Stimulated activated CD4-positive, alpha-beta T cell treated with anti-CD3 and anti-CD28 coated beads, Interleukin-2, amount 100 ng/mL, for 4 hours (primary cell): ENCODE measurements around the gene LPP.

Source experiments
- DNase-seq: peaks from one replicate; pipeline ENCODE4 v3.0.0-alpha.2; 2020; ENCODE audit warnings: low read depth

The LPP gene

GRCh38 chr3:188796122-188796631 is 642.2 kb downstream of the LPP start:
- no peak for DNase-seq

- no peak for DNase-seq
Measured at GRCh38 chr3:188797045-188797444, 643.1 kb downstream of the LPP start.

GRCh38 chr3:188798556-188799145 is 644.7 kb downstream of the LPP start:
- no peak for DNase-seq

GRCh38 chr3:188801393-188801792 is 647.4 kb downstream of the LPP start:
- DNase-seq: no peak

- no peak for DNase-seq
Measured at GRCh38 chr3:188802645-188803044, 648.7 kb downstream of the LPP start.

GRCh38 chr3:188807006-188807405 is 653.0 kb downstream of the LPP start:
- DNase-seq: no peak

GRCh38 chr3:188812198-188812597 is 658.2 kb downstream of the LPP start:
- no peak for DNase-seq

GRCh38 chr3:188814581-188814980 is 660.6 kb downstream of the LPP start:
- DNase-seq: no peak

GRCh38 chr3:188817103-188817934 is 663.4 kb downstream of the LPP start:
- DNase-seq: no peak

GRCh38 chr3:188817935-188818269 is 663.9 kb downstream of the LPP start:
- DNase-seq: no peak

- DNase-seq: no peak
Measured at GRCh38 chr3:188818282-188818681, 664.3 kb downstream of the LPP start.

GRCh38 chr3:188819939-188820338 is 666.0 kb downstream of the LPP start:
- DNase-seq: no peak

GRCh38 chr3:188822004-188822403 is 668.0 kb downstream of the LPP start:
- no peak for DNase-seq

GRCh38 chr3:188822411-188822810 is 668.5 kb downstream of the LPP start:
- no peak for DNase-seq

- no peak for DNase-seq
Measured at GRCh38 chr3:188824566-188824965, 670.6 kb downstream of the LPP start.

GRCh38 chr3:188825901-188826300 is 671.9 kb downstream of the LPP start:
- no peak for DNase-seq

GRCh38 chr3:188826574-188826973 is 672.6 kb downstream of the LPP start:
- DNase-seq: no peak

- no peak for DNase-seq
Measured at GRCh38 chr3:188827103-188827502, 673.1 kb downstream of the LPP start.

GRCh38 chr3:188827576-188827975 is 673.6 kb downstream of the LPP start:
- DNase-seq: no peak

GRCh38 chr3:188829130-188829529 is 675.2 kb downstream of the LPP start:
- no peak for DNase-seq

- DNase-seq: no peak
Measured at GRCh38 chr3:188829576-188829975, 675.6 kb downstream of the LPP start.

- no peak for DNase-seq
Measured at GRCh38 chr3:188830893-188831292, 676.9 kb downstream of the LPP start.

- no peak for DNase-seq
Measured at GRCh38 chr3:188832146-188832545, 678.2 kb downstream of the LPP start.
